Stimulated activated CD4-positive, alpha-beta T cell treated with anti-CD3 and anti-CD28 coated beads, Interleukin-15, amount 100 ng/mL, for 1 hour (primary cell): ENCODE measurements around the gene FAAH.
A peak's percentile ranks its signal among the peaks of the same experiment; 100 is the strongest.

ENCODE experiments used
- DNase-seq, 2 donors: peaks; one replicate each; pipeline ENCODE4 v3.0.0-alpha.2; 2020; ENCODE audit warnings: low read depth in 1 of 2, low spot score in 1 of 2

The FAAH gene

DNA sequence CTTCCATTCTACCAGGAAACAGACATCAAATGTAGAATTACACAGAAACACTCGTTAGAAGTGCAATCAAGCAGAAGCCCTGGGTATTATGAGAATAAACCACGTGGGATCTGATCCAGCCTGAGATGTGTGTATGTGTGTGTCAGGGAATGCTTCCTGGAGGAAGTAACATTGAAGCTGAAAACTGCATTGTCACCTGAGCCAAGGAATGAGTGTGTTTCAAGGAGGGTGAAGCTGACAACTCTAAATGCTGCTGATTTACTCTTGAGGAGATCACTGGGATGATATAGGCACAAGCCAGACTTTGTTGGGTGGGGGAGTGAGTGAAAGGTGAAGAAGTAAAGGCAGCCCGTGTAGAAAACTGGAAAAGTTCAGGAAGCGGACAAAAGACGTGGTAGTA, 27.6 kb downstream of the FAAH start:
- no peak for DNase-seq

DNA sequence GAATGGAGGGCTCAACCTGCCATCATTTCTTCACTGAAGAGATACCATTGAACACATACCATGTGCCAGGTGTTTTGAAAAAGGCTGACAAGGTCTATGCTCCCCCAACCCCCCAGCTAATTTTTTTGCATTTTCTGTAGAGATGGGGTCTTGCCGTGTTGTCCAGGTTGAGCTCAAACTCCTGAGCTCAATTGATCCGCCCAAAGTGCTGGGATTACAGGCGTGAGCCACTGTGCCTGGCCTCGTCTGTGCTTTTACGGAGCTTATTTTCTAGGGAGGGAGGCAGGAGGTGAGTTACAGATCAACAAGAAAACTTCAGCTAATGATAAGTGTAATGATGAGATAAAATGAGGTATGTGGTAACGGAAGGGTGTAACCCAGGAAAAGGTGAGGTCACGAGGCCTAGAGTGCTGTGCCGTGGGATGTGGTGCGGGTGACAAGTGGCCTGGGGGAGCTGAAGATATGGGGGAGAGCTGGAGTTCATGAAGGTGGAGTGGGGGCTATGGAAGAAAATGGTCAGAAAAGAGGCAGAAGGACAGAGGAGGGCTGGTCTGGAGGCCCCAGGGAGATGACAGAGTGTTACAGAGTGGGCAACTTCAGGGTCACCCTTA, 28.2 kb downstream of the FAAH start:
- DNase-seq: no peak

DNA sequence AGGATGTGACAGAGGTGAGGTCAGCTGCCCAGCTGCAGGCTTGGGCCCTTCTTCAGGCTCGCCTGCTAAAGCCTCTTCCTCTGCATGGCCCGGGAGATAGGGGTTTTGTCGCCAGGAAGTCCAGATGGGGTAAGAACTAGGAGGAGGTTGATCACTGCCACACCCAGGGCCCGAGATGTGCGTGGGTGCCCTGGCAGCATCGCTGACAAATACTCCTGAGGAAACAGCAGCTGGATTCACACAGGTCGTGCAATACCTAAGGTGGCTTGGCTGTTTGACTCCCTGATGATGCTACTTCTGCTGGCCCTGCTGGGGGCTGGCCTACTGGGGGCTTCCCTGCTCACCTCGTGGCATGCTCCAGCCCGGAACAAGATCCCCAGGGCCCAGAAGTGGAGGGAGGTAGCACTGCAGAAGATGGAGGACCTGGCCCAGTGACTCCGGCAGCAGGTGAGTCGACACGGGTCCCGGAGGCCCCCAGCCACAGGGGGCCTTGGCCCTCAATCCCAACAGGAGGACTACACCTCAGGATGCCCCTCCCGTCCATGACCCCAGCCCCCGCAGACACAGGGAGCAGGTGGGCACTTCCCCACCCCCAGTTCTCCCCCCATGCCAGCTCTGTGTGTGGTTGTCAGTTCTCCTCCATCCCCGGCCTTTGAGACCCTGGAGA, 29.6 kb downstream of the FAAH start:
- DNase-seq: no peak

DNA sequence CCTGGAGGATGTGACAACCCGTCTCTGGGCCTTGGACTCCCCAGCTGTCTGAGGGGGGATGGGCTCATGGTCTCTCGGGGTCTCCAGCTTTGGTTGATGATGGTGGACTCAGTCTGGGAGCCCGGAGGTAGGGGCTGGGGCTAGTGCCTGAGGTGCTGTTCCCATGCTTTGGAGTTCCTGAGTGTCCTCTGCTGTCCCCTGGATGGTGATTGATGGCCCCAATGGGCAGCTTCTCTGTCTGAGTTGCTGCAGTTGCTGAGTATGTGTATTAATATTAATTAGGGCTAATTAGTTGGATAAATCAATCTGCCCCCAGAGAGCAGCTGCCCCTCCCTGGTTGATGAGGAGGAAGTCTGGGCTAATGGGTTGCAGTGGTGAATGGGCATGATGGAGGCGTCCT, 30.6 kb downstream of the FAAH start:
- no peak for DNase-seq

DNA sequence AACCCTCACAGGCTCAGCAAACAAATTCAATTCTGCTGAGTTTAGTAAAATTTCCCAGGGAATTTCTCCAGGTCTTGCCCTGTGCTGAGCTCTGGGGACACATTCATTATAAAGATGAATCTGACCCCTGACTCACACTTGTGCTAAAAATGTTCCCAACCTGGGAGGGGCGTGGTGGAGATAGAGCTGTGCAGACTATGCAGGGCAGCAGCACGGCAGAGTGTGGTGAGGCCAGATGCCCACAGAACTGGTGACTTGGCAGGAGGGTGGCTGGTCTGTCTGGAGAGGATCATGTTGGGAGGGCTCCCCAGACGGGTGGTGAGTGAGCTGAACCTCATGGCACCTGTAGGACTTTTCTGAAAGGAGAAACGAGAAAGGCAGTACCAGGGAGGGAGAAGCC, 31.6 kb downstream of the FAAH start:
- DNase-seq: no peak

DNA sequence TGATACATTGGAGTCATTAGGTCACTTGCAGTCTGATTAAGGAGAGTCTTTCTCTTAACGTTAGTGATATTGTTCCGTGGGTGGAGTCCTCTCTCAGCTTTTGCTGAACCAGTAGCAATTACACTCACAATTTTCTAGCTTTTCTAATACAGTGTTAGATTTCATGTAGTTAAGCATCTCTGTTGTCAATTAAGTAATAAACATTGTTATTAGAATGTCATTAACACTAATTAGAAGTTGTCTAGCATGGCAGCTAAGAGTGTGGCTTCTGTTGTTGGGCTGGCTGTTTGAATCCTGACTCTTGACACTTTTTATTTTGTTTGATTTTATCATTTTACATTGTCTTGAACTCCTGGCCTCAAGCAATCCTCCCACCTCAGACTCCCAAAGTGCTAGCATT, 33.4 kb downstream of the FAAH start:
- no peak for DNase-seq

DNA sequence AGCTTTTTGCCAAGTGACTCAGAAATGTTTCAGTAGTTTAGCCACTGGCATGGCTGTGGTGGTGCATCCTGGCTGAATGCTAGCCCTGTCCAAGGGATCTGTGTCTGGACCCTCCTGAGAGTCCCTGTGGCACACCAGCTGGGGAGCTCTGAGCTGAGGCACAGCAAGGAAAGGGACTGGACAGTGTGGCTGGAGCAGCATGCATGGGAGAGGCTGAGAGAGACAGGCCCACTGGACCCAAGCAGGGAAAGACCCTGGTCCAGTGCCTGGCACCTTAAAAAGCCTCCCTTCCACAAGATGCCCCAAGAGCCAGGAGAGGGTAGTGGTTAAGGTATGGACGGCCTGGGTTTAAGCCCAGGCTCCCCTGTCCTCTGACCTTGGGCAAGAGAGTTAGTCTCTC, 35.3 kb downstream of the FAAH start:
- no peak for DNase-seq

DNA sequence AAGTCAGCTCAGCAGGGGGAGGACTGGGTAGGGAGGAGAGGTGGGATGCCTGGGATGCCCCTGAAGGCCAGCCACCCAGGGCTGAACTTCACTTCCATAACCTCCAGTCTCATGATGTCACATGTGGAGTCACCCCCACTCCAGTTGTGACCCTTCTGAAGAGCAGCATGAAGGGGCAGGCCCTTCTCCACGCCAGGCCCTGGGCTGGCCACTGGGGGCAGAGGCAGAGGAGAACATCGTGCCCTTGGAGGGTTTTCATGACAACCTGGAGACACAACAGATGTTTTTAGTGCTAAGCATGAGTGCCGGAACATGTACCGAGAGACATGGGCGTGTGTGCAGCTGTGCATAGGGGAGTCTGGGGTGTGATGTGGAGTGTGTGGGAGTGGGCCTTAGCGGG, 37.6 kb downstream of the FAAH start:
- DNase-seq: no peak

DNA sequence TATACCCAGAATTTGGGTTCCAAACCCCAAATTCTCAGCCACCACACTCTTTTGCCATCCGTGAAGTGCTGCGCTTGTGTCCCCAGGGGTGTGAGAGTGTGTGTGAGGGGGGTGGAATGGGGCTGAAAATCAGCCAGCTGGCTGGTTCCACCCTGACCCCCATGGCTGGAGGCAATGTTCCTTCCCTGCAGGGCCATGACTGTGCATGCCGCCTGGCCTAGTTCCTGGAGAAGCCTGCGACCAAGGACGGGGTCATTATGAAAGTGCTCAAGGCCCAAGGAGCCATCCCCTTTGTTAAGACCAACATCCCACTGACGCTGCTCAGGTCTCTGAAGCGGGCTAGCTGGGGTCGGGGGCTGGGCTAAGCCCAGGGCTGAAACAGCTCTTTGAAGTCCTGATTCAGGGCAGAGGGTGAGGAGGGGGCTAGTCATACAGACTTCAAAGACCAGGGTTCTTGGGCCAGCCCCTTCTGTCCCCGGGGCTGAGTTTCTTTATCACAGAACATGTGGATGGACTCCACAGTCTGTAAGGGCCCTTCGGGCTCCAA, 38.7 kb downstream of the FAAH start:
- no peak for DNase-seq

DNA sequence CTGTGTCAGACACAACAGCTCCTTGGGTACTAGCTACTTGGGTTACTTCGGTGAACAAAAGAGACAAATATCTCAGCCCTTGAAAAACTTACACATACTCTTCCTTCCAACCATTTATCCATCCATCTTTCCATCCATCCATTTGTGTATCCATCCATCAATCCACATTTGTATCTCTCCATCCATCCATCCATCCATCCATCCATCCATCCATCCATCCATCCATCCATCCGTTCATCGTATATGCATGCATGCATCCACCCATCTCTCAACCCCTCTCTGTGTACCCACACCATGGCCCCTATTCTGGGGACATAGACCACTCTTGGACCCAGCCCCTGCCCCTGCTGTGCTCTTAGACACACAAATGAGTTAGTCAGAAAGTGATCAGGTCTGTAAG, 40.2 kb downstream of the FAAH start:
- DNase-seq: no peak

DNA sequence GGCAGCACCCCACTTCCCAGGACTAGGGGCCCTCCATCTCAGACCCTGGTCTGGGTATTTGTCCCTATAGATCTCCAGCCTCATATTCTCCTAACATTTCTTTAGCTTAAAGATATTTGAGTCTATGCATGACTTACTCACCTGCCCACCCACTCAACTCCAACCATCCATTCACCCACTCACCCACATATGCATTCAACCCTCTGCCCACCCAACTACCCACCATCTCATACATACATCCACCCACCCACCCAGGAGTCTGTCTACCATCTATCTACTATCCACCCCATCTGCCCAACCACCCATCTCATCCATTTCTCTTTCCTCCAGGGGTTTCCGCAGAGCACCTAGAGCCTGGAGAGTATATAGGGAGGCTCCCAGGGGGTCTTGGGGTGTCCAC, 42.7 kb downstream of the FAAH start:
- no peak for DNase-seq

DNA sequence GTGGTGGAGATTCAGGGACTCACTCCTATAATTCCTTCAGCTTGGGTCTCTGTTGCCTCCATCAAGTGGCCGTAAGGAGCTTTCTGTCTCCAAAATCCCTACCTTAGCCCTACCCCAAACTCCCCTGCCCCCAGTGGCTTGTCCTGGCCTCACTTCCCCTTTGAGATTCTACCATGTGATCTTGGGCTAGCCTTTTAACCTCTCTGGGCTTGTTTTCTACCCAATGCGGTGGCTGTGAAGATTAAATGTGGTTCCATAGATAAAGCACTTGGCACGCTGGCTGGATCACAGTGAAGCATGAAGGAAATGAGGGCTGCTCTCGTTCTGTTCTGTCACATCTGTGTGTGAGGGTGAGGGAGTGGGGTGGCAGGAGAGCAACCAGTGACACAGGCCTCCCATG, 43.6 kb downstream of the FAAH start:
- DNase-seq: no peak

DNA sequence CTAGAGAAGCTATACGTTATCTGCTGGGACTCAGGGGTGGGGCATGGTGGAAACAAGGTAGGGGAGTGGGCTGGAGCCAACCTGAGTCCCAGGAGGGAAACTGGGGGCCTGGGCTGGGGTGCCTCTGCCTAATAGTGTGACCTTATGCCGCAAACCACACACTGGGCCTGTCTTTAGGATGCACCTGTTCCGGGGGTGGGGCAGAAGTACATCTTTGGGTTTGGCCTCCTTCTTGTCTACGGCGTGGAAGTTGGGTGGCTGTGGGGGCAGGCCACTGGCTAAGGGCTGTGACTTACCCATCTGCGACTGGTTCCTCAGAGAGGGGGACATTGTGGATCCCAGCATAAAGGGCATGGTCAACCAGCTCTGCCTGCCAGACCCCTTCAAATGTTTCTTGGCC, 44.2 kb downstream of the FAAH start:
- DNase-seq: no peak

DNA sequence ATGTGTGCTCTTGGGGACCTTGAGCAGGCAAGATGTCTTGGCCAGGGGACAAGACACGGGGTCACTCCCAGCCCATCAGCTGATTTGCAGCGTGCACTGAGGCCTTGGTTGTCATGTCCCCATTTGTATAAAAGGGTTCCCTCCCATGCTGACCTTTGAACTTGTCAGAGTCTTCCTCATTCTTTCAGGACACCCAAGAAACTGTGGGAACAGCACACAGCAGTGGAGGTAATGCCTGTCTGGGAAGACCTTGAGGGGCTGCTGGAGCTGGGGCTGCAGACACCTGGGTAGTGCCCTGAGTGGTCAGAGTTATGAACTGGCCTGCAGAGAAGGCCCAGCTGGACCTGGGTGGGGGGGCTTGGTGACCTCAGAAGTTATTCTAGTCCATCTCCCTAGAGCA, 46.4 kb downstream of the FAAH start:
- no peak for DNase-seq

DNA sequence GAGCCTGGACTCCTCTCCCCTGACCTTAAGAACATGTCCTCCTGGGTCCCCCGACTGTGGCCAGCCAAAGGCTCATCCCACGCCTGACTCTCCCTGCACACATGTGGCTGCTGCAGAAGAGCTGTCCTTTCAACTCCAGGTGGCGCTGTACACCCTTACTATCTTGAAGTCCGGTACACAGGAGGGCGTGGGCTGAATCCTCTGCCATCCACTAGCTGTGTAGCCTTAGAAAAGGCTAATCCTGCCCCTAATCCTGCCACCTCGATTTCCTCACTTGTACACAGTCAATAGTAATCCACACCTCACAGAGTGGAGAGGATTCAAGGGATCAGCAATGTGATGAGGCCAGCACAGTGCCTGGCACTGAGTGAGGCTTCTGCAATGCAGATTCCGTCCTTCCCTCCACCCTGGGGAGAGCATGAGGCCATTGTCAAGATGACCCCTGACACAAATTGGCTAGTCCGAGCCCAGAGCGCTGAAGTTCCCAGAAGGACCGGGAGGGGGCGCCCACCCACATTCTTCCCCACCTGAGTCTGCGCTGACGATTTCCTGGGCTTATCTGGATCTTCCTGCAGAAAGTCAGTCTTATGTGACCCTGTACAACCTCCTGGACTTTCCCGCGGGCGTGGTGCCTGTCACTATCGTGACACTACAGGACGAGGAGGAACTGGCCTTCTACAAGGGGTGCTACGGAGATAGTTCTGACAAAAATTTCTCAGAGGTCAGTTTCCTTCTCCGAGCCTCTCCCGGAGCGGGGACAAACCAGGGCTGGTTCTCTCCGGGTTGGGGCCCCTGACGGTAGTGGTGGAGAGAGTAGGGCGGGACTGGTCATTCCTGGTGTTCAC, 48.4 kb downstream of the FAAH start:
- peak; percentile 50 to 63 for DNase-seq

DNA sequence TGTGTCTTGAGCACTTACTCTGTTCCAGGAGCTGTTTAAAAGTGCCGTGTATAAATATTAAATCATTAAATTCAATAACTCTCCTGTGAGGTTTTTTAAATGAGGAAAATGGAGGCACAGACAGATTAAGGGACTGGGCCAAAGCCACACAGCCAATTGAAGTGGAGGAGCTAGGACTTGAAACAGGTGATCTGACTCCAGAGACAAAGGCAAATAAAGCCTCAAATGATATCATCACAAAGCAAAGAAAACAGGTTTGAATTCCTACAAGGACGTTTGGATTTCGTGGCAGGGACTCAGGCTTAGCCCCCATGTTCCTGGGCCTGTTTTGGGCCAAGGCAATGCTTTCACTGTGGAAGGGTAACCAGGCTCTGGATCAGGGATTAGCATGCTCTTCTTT, 50.3 kb downstream of the FAAH start:
- DNase-seq: no peak

DNA sequence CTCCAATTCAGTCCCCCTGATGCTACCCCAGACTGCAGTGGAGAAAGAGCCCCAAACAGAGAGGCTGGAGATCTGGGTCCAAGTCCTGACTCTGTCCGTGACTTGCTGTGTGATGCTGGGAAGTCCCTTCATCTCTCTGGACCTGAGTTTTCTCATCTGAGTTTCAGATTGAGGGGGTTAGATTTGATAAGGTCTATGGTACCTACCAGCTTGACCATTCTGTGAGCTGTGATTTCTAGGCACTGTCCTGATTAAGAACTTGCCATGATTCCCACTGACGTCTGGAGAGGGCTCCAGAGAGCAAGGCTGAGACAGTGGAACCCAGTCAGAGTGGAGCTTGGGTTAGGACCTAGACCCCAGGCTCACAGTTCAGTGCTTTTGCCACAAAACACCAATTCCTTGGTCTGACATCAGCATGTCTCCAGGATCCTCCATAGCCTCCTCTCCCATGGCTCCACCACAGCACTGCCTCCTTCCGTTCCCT, 51.7 kb downstream of the FAAH start:
- DNase-seq: no peak

DNA sequence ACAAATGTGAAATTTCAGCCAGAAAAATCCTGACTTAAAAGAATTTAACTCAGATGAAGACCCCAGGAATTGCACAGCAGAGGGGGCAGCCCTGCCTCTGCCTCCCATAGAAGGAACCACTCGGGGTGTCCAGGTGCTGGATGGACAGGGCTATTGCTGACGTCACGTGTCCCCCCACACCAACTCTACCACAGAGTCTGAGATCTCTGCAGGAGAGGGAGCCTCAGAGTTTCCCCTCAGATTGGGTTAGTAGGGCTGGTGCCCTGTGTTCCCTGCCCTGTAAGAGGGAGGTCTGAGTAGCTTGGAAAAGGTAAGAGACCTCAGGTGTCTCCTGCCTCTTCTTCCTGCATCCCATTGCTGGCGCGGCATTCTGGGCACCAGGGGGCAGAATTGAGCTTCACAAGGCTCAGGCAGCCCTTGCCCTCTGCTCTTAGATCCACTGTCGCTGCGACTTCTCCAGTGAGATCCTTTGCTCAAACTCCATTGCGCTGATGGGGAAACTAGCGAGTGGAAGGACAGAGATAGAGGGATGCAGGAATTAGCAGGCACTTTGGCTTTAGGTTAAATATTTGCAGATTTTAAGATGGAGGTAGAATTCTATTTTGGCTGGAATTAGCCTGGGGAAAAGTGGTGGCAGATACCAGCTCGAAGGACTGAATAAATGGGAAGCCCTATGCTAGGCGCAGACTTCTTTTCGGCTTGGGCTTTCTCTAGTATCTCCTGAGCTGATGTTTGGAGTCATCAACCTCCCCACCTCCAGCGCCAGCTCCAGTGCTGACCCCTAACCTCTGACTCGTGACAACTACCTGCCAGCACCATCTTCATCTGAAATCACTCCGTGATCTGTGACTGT, 52.8 kb downstream of the FAAH start:
- peak; percentile 39 to 69 for DNase-seq

DNA sequence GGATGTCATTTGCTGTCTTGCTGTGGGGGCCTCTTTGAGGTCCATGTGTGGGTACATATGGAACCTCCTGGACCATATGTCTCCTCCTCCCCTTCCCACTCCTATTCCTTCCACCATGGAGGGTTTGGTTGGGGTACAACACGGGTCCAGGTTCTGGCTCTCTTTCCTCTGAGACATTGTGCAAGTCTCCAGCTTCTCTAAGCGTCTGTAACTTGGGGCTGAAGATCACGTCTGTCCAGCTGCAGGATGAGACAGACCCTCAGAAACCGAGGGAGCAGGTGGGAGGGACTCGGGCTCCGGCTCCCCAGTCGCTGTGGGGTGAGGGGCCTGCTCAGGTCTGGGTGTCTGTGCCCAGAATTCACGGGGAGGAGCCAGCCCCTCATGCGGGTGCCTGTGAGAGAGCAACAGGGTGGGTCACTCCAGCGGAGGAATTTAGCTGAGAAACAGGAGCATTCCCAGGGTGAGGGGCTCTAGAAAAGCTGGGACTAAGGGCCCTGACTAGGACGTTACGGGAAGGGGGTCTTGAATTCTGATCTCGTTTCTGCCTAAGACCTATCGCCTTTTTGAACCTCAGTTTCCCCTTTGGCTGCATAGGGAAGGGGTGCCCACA, 53.5 kb downstream of the FAAH start:
- no peak for DNase-seq

DNA sequence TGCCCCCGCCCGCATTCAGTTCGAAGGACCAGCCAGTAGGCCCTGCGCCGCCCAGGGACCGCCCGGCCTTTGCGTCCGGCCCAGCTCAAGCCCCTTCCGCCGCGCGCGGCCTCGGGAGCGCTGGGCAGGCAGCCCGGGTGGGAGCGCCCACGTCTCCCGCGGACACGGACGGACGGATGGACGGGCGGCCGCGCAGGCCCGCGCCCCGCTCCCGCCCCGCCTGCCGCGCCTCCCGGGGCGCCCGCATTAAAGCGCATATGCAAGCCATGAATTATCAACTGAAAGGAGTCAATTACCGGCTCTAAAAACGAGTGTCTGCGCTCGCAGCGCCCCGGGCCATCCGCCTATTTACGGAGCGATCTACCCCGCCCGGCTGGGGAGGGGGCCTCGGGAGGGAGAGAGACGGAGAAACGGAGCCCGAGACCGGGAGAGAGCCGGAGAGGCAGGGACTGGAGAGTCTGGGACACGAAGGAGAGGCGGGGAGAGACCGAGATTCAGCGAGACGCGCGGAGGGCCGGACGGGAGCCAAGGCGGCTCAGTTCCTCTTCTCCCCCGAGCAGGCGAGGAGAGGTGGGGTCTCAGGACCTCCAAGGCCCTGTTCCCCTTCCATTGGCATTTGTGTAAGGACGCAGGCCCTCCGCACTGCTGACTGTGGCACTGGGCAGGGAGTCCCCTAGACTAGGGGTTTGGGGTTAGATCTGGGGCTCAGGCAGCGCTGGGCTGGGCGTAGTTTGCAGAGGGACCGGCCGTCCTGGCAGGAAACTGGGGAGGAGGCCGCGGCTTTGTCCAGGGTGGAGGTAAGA, 54.2 kb downstream of the FAAH start:
- DNase-seq: no peak
